ENCODE measurements around the gene AREL1.

The AREL1 gene

DNA sequence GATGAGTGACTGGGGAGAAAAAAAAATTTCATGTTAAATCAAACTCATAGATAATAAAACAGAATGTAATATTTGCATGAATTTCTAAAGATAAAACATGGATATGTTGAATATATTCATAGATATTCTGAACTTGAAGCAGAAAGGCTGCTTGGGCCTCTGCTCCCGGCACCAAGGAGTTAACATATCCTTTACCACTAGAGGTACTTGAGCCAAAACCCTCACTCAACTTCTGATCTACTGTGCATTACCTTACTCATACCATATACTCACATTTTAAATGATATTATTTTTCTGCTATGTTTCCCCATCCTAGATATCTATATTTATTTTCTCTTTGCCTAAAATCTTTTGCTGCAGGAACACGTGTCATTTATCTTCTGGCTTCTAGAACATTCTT lies 14.9 kb downstream of the AREL1 start:
- DNase-seq = no peak

- no peak for DNase-seq
These were observed 15.3 kb downstream of the AREL1 start for GRCh38 chr14:74697543-74697942.

GRCh38 chr14:74697011-74697410 lies 15.9 kb downstream of the AREL1 start:
- DNase-seq = no peak

GRCh38 chr14:74695406-74695805 lies 17.5 kb downstream of the AREL1 start:
- no peak for DNase-seq

- no peak for DNase-seq
These were observed 19.7 kb downstream of the AREL1 start for GRCh38 chr14:74693191-74693590.

DNA sequence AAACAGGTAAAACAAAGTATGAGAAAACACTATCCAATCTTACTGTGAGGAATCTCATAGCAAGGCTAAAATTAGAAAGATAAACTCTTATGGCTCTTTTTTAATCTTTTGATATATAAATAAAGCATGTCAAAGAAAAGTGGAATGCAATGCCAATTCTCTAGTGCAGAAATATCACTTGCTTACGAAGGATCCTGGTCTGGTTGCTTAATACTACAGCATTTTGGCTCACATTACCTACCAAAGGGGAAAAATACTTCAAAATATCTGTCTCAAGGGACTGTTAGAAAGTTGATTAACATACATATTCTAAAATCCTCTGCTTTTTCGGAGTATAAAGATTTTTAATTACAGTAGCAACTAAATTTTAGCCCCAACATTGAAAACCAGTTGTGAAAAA lies 21.4 kb downstream of the AREL1 start:
- DNase-seq = no peak

GRCh38 chr14:74685921-74686678 lies 26.8 kb downstream of the AREL1 start:
- DNase-seq = no peak

DNA sequence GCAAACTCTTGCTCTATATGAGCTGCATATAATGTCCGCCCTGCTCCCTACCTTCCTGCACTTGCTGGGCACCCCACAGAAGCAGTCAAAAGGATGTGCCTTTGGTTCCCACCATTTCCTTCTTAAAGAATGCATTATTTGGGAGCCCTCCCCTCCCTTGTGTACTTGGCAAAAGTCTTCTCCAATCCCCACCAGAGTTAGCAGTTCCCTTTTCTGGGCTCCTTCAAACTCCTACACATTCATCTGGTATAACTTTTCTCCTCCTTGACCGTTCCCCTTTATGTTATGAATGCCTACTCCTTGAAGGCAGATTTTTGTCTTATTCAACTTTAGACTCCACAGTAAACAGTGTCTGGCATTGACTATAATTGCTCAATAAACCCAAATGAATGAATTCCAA lies 27.8 kb downstream of the AREL1 start:
- no peak for DNase-seq

DNA sequence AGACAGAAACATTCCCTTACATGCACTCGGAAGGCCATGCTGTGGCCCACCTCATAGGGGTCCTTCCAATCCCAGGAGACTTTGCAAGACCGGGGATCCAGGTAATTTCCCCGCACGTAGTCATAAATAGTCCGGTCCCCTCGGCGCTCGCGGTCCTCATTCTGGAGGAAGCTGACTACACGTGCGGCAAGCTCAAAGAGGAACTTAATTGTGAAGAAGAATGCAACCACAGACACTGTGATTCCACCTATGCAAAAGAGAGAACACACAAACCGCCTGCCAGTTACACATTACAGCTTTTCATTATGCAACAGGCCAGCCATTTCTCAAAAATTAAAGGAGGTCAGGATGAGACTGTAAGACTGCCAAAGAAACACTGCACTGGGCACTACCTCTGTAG lies 28.4 kb downstream of the AREL1 start:
- DNase-seq = no peak

GRCh38 chr14:74683406-74683805 lies 29.5 kb downstream of the AREL1 start:
- no peak for DNase-seq

GRCh38 chr14:74682169-74682952 lies 30.5 kb downstream of the AREL1 start:
- DNase-seq = no peak

DNA sequence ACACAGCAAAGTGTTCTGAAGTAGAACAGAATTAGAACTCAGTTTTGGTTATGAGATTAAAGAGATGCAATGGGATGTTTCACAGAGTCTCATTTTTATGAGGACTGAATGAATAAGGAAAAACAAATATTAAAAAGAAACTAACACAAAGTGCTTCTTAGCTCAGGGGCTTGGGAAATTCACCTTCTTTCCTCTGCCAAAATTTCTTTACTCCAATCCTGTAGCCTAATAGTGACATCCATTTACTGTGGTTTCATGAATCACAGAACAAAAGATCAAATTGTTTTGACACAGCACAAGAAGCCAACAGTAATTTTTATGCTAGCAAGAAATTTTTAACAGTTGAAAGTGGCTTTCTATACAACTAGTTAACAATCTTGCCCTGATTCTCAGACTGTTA lies 37.7 kb downstream of the AREL1 start:
- DNase-seq = no peak

DNA sequence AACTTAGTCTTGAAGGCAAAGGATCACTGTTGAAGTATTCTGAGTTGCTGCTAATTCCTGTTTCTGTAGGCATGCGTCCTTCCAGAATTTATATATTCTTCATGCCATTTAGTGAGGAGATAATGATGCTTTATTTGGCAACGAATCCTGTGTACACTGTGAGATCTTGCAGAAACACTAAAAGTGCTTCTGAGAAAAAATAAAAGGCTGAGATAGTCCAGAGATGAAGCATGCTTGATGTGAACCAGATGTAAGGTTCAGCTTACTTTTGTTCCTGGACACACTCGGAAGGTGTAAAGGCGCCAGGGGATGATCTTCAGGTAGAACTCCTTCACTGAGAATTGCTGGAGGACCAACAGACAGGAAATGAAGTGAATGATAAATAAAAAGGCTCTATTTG lies 39.1 kb downstream of the AREL1 start:
- no peak for DNase-seq

DNA sequence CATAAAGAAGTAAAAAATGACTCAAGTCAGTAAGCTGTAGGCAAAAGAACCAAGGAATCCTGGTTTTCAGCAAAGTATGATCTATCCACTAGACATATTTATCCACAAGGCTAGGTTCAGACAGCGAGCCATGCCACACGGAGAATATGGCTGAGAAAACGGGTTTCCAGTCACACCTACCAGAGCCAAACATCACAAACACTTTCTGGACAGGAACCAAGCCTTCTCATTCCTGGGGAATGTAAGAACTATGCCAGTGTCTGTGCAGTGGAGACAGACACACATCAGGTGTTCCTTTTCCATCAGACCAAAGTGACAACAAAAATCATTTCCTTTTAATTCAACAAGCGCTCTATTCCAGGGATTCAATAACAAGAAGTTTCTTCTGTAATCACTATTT lies 41.1 kb downstream of the AREL1 start:
- no peak for DNase-seq

GRCh38 chr14:74670726-74671411 lies 42.0 kb downstream of the AREL1 start:
- DNase-seq = no peak

- DNase-seq = no peak
These were observed 43.0 kb downstream of the AREL1 start for GRCh38 chr14:74669846-74670245.

DNA sequence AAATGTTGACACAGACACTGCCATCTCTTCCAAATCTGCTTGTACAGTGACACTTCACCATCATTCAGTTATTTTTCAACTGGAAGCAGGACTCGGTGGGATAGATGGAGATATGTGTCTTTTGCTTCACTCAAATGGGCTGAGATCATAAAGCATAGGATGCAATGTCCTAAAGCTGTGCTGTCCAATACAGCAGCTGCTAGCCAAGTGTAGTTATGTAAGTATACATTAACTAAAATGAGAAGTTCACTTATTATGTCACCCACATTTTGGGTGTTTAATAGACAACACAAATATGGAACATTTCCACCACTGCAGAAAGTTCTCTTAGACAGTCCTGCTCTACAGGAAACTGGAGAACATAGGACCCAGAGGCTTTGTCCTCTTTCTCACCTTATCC lies 43.6 kb downstream of the AREL1 start:
- no peak for DNase-seq

DNA sequence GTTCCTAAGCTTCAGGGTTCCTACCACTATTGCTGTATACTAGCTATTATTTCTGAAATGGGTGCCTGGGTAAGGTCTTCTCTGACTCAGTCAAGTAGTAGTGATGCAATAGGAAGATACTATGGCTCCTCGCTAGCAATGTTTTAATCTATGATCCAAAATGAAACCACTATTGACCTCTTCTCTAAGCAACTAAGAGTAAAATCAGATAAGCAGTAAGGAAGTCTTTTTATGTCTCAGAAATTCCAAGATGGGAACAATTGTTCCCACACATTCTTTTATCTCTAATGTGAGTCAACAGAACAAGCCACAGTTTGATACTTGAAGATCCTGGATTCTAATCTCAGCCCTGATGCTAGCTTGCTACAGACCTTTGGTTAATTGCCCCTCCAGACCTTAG lies 45.1 kb downstream of the AREL1 start:
- no peak for DNase-seq

DNA sequence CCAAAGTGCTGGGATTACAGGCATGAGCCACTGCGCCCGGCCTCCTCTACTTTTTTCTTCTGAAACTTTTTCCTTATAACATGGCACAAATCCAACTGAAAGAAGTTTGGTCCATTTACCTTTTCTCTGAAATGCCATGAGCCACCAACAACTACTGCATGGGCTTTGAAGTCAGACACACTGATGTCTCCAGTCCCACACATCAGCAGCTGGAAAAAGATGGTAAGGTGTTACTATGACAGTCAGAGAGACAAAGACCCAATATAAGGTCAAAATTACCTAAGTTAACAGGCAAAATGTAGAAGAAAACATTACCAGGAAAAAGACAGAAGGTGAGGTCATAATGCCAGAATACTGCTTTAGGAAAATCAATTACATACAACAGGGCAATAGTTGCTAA lies 48.2 kb downstream of the AREL1 start:
- DNase-seq = no peak

DNA sequence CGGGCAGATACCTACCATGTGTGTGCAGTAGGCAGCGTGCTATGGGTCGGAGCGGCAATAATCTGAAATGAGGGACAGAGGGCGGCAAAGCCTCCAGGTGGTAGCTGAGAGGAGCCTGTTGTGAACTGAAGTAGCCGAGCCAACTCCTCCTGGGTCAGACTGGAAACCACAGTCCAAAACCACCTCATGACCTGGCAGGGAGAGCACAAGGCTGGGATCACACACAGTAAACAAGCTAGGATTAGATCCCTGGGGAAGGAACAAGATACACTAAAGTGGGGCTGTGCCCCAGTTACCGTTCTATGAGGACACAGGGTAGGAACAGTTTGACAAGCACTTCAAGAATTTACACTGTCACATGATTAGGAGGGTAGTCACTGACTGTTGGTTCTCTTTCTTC lies 49.0 kb downstream of the AREL1 start:
- DNase-seq = no peak

DNA sequence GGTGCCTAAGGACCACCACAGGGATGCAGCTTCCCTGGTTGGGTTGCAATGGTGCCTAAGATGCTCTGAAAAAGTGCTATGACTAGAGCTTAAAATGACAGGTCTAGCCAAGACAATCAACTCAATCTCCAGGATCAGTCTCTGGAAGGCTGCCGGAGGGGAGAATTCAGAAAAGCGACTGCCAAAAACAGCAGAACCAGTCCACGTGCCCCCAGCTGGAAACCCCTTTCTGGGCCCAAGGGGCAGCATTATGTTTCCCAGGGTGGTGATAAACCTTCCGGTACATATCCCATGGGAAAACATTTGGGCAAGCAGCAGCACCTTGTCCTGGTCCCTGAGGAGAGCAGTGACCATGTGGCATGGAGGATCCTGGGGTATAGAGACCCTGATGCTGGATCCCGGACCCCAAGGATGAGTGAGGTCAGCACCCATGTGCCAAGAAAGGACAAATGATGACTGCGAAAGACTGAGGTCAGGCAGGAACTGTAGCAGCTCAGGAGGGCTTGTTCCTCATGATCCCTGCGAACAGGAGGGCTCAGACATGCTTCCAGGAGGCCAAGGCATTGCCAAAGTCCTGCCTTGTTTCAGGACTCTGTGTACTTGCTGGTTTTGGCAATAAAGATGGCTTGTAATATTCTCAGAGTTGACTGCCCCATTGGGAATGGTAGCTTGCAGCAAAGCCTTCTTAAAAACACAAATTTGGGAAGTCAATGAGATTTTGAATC lies 51.0 kb downstream of the AREL1 start:
- DNase-seq = no peak

- DNase-seq = no peak
These were observed 52.0 kb downstream of the AREL1 start for GRCh38 chr14:74660863-74661262.

GRCh38 chr14:74660167-74660566 lies 52.7 kb downstream of the AREL1 start:
- DNase-seq = no peak
